OCI-LY7 (cell line): ENCODE results near the gene A2ML1. TPM values are rescaled to one million over a fixed set of nuclear protein-coding genes. Genes with fewer than 3 reads are reported as not detected.

Source experiments
- BruUV-seq: library from RNA; stranded (reverse); fragments of 400-500 nt; replicated peaks from 2 replicates; lab custom pipeline; 2021; lab: Mats Ljungman, UMichigan
- CTCF ChIA-PET: fragments of 300-600 bp; sonication (Branson Sonifier 250); formaldehyde crosslinking; loops from one replicate; lab custom pipeline; 2022; ENCODE audit warnings: antibody characterized with exemption; ENCODE audit not compliant: unreplicated experiment; lab: Charles Lee
- POLR2A ChIA-PET: fragments of 300-600 bp; sonication (Branson Sonifier 250); formaldehyde crosslinking; loops from one replicate; lab custom pipeline; 2022; ENCODE audit warnings: antibody characterized with exemption; lab: Charles Lee
- DNase-seq: peaks from one replicate; pipeline ENCODE4 v3.0.0-alpha.2; 2015; ENCODE audit warnings: low spot score
- H2AFZ ChIP-seq: fragments of 200-600 bp; sonication (generic), shearing (Covaris generic); 2 replicates; pipeline ENCODE4 v1.6.1; 2014; ENCODE audit warnings: mild to moderate bottlenecking, antibody characterized with exemption, low read length, moderate library complexity
- H3K27ac ChIP-seq: fragments of 200-600 bp; sonication (generic); 2 replicates; pipeline ENCODE4 v1.5.1; 2014; ENCODE audit warnings: mixed run types, low read depth, mild to moderate bottlenecking, moderate library complexity, low read length, inconsistent platforms; ENCODE audit not compliant: poor library complexity, severe bottlenecking
- H3K36me3 ChIP-seq: fragments of 200-600 bp; sonication (generic); 2 replicates; pipeline ENCODE4 v1.6.1; 2014; ENCODE audit warnings: mild to moderate bottlenecking, antibody characterized with exemption, low read length, moderate library complexity, mixed read lengths; ENCODE audit not compliant: insufficient read depth
- H3K4me1 ChIP-seq: fragments of 200-600 bp; sonication (generic); 2 replicates; pipeline ENCODE4 v1.5.1; 2014; ENCODE audit warnings: mild to moderate bottlenecking, low read length; ENCODE audit not compliant: insufficient read depth, poor library complexity, severe bottlenecking
- H3K4me2 ChIP-seq: fragments of 200-600 bp; sonication (generic); 2 replicates; pipeline ENCODE4 v1.6.1; 2014; ENCODE audit warnings: mild to moderate bottlenecking, low read length
- H3K4me3 ChIP-seq: fragments of 200-600 bp; sonication (generic); 2 replicates; pipeline ENCODE4 v1.5.1; 2014; ENCODE audit warnings: mild to moderate bottlenecking, low read depth, low read length; ENCODE audit not compliant: poor library complexity, severe bottlenecking
- H3K79me2 ChIP-seq: fragments of 200-600 bp; sonication (generic); 2 replicates; pipeline ENCODE4 v1.6.1; 2016; ENCODE audit warnings: low read depth, mild to moderate bottlenecking, low read length, moderate library complexity, mixed read lengths; ENCODE audit not compliant: insufficient read depth
- H3K9me2 ChIP-seq: fragments of 200-600 bp; sonication (generic); 2 replicates; pipeline ENCODE4 v1.6.1; 2016; ENCODE audit warnings: mild to moderate bottlenecking, low read length, mixed read lengths; ENCODE audit not compliant: insufficient read depth
- H3K9me3 ChIP-seq: fragments of 200-600 bp; sonication (generic); 2 replicates; pipeline ENCODE4 v1.6.1; 2014; ENCODE audit warnings: mild to moderate bottlenecking, mixed run types, low read length, mixed read lengths
- H4K20me1 ChIP-seq: fragments of 200-600 bp; sonication (generic); 2 replicates; pipeline ENCODE4 v1.6.1; 2014; ENCODE audit warnings: mild to moderate bottlenecking, antibody characterized with exemption, low read length, moderate library complexity, mixed read lengths; ENCODE audit not compliant: insufficient read depth
- CTCF ChIP-seq: fragments of 200-600 bp; sonication (generic); conservative IDR thresholded peaks from 2 replicates; pipeline ENCODE4 v1.5.1; 2014; ENCODE audit warnings: mild to moderate bottlenecking, antibody characterized with exemption, low read length, moderate library complexity, mixed read lengths
- EZH2phosphoT487 ChIP-seq: fragments of 200-600 bp; sonication (generic); IDR thresholded peaks from 2 replicates; pipeline ENCODE4 v1.6.1; 2018; ENCODE audit warnings: low read depth, borderline replicate concordance, mild to moderate bottlenecking, mixed run types, antibody characterized with exemption, low read length, moderate library complexity, mixed read lengths
- intact Hi-C: fragments of 100-400 bp; cut with micrococcal nuclease; formaldehyde crosslinking; loops from one replicate; pipeline ENCODE4 v1.10.0; 2022; ENCODE audit not compliant: unreplicated experiment
- total RNA-seq, 2 experiments: library from RNA; depleted of rRNA in 1 of 2; stranded (reverse); fragments of >200 nt in 1 of 2; shearing (Covaris generic) in 1 of 2; gene quantifications; 2 replicates each; pipeline ENCODE4 v1.2.3, GENCODE V29; 2014 to 2022

The A2ML1 gene
- total RNA-seq, 2 experiments from 2014 or later, result not detected

- Histone ChIP-seq H3K9me2 (no peaks in the 10 kb centered on the region), H3K36me3 (no peaks in the 10 kb centered on the region), H3K9me3 (no peaks in the 10 kb centered on the region), H3K4me2 (no peak overlapping the region), H3K4me1 (no peaks in the 10 kb centered on the region), H2AFZ (no peak overlapping the region), H3K79me2 (no peaks in the 10 kb centered on the region), H3K27ac (no peak overlapping the region), H3K4me3 (no peak overlapping the region), H4K20me1 (no peaks in the 10 kb centered on the region)
- BruUV-seq, result no TSS peak
- intact Hi-C loops, result no loop called here
- ChIA-PET CTCF (no interaction called here), POLR2A (no interaction called here)
- TF ChIP-seq CTCF, result no peak
- no peak for TF ChIP-seq EZH2phosphoT487
- DNase-seq, result no peak
Measured at GRCh38 chr12:8876887-8877286, 54.5 kb downstream of the A2ML1 start.

GRCh38 chr12:8886502-8887284 is 64.3 kb downstream of the A2ML1 start:
- POLR2A ChIA-PET, result interaction anchor here (0.9 kb wide), 1 partner anchor 199 kb away, joined by 3 read pairs; no protein-coding TSS in a partner anchor
- H3K9me2 ChIP-seq, result no peaks in the 10 kb centered on the region
- no peaks in the 10 kb centered on the region for H3K79me2 ChIP-seq
- no peak overlapping the region for H2AFZ ChIP-seq
- no peaks in the 10 kb centered on the region for H3K9me3 ChIP-seq
- no peak overlapping the region for H3K27ac ChIP-seq
- H3K4me3 ChIP-seq, result no peak overlapping the region
- CTCF ChIA-PET, result no interaction called here
- no peak for DNase-seq
- TF ChIP-seq CTCF (no peak), EZH2phosphoT487 (no peak)
- no peaks in the 10 kb centered on the region for H3K4me1 ChIP-seq
- no peaks in the 10 kb centered on the region for H3K36me3 ChIP-seq
- no TSS peak for BruUV-seq
- intact Hi-C loops, result no loop called here
- H4K20me1 ChIP-seq, result no peaks in the 10 kb centered on the region
- no peak overlapping the region for H3K4me2 ChIP-seq

GRCh38 chr12:8887285-8887715 is 64.9 kb downstream of the A2ML1 start:
- no peak for DNase-seq
- Histone ChIP-seq H3K79me2 (no peaks in the 10 kb centered on the region), H3K27ac (no peak overlapping the region), H2AFZ (no peak overlapping the region), H3K9me3 (no peaks in the 10 kb centered on the region), H3K36me3 (no peaks in the 10 kb centered on the region), H3K4me1 (no peaks in the 10 kb centered on the region), H3K9me2 (no peaks in the 10 kb centered on the region), H3K4me3 (no peak overlapping the region), H4K20me1 (no peaks in the 10 kb centered on the region), H3K4me2 (no peak overlapping the region)
- TF ChIP-seq CTCF (no peak), EZH2phosphoT487 (no peak)
- no TSS peak for BruUV-seq
- intact Hi-C loops, result no loop called here
- ChIA-PET POLR2A (interaction anchor here (0.9 kb wide), 1 partner anchor 199 kb away, joined by 3 read pairs; no protein-coding TSS in a partner anchor), CTCF (no interaction called here)
